GM20431 (cell line): ENCODE results near the gene KRTAP5-7.
"Not testable (repeated sequence)": the region's sequence is repeated elsewhere in the genome, so short reads cannot be mapped to it uniquely, and the experiment has no call there.

Experiments used
- in situ Hi-C: fragments of 300-500 bp; cut with MseI, MboI; formaldehyde crosslinking; loops from one replicate; pipeline ENCODE4 v1.15.0; 2020; ENCODE audit warnings: low sequenced_read_pairs; ENCODE audit not compliant: unreplicated experiment

The KRTAP5-7 gene

GRCh38 chr11:71530602-71531001, 3.5 kb downstream of the KRTAP5-7 start:
- in situ Hi-C loops = no loop called here

GRCh38 chr11:71532036-71532610, 5.1 kb downstream of the KRTAP5-7 start:
- in situ Hi-C loops = no loop called here

- in situ Hi-C loops = not testable (repeated sequence)
Observed at GRCh38 chr11:71534711-71535608, 7.9 kb downstream of the KRTAP5-7 start.

GRCh38 chr11:71535825-71536224, 8.8 kb downstream of the KRTAP5-7 start:
- in situ Hi-C loops = no loop called here

GRCh38 chr11:71537537-71537936, 10.5 kb downstream of the KRTAP5-7 start:
- in situ Hi-C loops = no loop called here

- in situ Hi-C loops = not testable (repeated sequence)
Observed at GRCh38 chr11:71537977-71538665, 11.1 kb downstream of the KRTAP5-7 start, which contains the start of gene KRTAP5-8. Gene KRTAP5-8, plus strand, starts transcription at chr11:71538025. Its CDS starts 31 bp downstream, at chr11:71538056.

GRCh38 chr11:71538666-71538990, 11.6 kb downstream of the KRTAP5-7 start:
- in situ Hi-C loops = no loop called here

GRCh38 chr11:71539017-71539416, 11.9 kb downstream of the KRTAP5-7 start:
- in situ Hi-C loops = no loop called here

- in situ Hi-C loops = not testable (repeated sequence)
Observed at GRCh38 chr11:71539971-71540370, 12.9 kb downstream of the KRTAP5-7 start.

GRCh38 chr11:71540521-71541304, 13.6 kb downstream of the KRTAP5-7 start:
- in situ Hi-C loops = not testable (repeated sequence)

GRCh38 chr11:71542382-71542781, 15.3 kb downstream of the KRTAP5-7 start:
- in situ Hi-C loops = no loop called here

- in situ Hi-C loops = no loop called here
Observed at GRCh38 chr11:71542879-71543777, 16.1 kb downstream of the KRTAP5-7 start.

GRCh38 chr11:71543866-71544265, 16.8 kb downstream of the KRTAP5-7 start:
- in situ Hi-C loops = no loop called here

GRCh38 chr11:71544525-71545214, 17.6 kb downstream of the KRTAP5-7 start:
- in situ Hi-C loops = no loop called here

GRCh38 chr11:71545405-71545966, 18.4 kb downstream of the KRTAP5-7 start:
- in situ Hi-C loops = no loop called here

- in situ Hi-C loops = no loop called here
Observed at GRCh38 chr11:71548120-71548519, 21.1 kb downstream of the KRTAP5-7 start, which contains the start of gene KRTAP5-9. Gene KRTAP5-9, plus strand, starts transcription at chr11:71548420. Its CDS starts 238 bp downstream, at chr11:71548658.

GRCh38 chr11:71548716-71549151, 21.7 kb downstream of the KRTAP5-7 start:
- in situ Hi-C loops = no loop called here

GRCh38 chr11:71551711-71552110, 24.6 kb downstream of the KRTAP5-7 start:
- in situ Hi-C loops = no loop called here
